Measurements from ENCODE around the gene TCERG1L. TPM values are rescaled to one million over a fixed set of nuclear protein-coding genes. Genes with fewer than 3 reads are reported as not detected.
A peak's percentile ranks its signal among the peaks of the same experiment; 100 is the strongest.

The TCERG1L gene
- 0.46 and 0.75 TPM in 2 replicates for total RNA-seq

DNA sequence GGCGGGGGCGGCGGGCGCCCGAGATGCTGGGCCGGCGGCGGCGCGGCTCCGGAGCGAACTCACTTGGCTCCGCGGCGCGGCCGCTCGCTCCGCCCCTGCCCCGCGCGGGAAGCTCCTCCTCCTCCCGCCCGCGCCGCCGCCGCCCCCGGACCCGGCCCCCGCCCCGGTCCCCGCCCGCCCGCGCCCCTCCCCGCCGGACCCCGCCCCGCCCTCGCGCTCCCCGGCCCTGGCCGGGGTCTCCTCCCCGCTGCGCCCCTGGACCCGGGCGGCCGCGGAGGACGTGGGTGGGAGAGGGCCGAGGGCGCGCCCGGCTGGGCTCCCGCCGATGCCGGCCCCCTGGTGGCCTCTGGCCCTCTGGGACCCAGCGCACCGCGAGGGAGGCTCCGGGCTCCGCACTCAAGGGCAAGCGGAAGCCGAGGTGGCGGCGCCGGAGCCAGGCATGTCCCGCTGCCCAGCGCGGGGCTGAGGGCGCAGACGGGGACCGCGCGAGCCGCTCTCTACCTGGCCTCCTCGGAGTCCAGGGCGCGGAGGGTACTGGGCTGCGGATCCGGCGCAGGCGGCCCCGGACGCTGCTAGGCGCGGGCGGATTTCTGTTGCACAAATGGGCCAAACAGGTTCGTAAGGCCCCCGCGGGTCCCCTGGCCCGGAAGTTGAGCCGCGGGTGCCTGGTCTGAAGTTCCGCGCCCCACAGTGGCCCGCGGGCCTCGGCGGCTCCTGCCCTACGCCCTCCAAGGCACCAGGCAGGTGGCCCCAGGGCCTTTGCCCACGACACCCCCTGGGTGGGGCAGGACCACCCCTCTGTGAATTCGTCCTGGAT lies at the start of gene TCERG1L:
TSS of gene TCERG1L (minus strand) at position 61 of the 817 bp plus-strand sequence. CDS start 86 bp downstream, outside the sequence.
- TF ChIP-seq, protein P1, sequence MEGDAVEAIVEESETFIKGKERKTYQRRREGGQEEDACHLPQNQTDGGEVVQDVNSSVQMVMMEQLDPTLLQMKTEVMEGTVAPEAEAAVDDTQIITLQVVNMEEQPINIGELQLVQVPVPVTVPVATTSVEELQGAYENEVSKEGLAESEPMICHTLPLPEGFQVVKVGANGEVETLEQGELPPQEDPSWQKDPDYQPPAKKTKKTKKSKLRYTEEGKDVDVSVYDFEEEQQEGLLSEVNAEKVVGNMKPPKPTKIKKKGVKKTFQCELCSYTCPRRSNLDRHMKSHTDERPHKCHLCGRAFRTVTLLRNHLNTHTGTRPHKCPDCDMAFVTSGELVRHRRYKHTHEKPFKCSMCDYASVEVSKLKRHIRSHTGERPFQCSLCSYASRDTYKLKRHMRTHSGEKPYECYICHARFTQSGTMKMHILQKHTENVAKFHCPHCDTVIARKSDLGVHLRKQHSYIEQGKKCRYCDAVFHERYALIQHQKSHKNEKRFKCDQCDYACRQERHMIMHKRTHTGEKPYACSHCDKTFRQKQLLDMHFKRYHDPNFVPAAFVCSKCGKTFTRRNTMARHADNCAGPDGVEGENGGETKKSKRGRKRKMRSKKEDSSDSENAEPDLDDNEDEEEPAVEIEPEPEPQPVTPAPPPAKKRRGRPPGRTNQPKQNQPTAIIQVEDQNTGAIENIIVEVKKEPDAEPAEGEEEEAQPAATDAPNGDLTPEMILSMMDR (IDR thresholded peaks at IDR 0.05; ENCODE audit: insufficient read depth, low read length, poor library complexity, severe bottlenecking), result no peak
- Histone ChIP-seq H3K27me3 (ENCODE audit: control insufficient read depth, insufficient read depth, low read length) (peaks cover 23% of the 10 kb centered on the region), H3K36me3 (ENCODE audit: control insufficient read depth, insufficient read depth, low read length) (no peaks in the 10 kb centered on the region), H3K4me3 (ENCODE audit: low read depth, low read length) (peak within 1 kb of the TSS; percentile 30)
- no peak for DNase-seq (ENCODE audit: low read depth)

GRCh38 chr10:131358741-131359442 lies 47.4 kb upstream of the TCERG1L start:
- Histone ChIP-seq H3K4me3 (ENCODE audit: low read depth, low read length) (no peak overlapping the region), H3K36me3 (ENCODE audit: control insufficient read depth, insufficient read depth, low read length) (no peaks in the 10 kb centered on the region), H3K27me3 (ENCODE audit: control insufficient read depth, insufficient read depth, low read length) (no peaks in the 10 kb centered on the region)
- TF ChIP-seq, protein P1 (IDR thresholded peaks at IDR 0.05; ENCODE audit: insufficient read depth, low read length, poor library complexity, severe bottlenecking), result no peak
- DNase-seq (ENCODE audit: low read depth), result no peak

GRCh38 chr10:131356442-131356841 lies 44.9 kb upstream of the TCERG1L start:
- TF ChIP-seq, protein P1 (IDR thresholded peaks at IDR 0.05; ENCODE audit: insufficient read depth, low read length, poor library complexity, severe bottlenecking), result no peak
- H3K4me3 ChIP-seq (ENCODE audit: low read depth, low read length), result no peak overlapping the region
- DNase-seq (ENCODE audit: low read depth), result no peak
- no peaks in the 10 kb centered on the region for H3K36me3 ChIP-seq (ENCODE audit: control insufficient read depth, insufficient read depth, low read length)
- H3K27me3 ChIP-seq (ENCODE audit: control insufficient read depth, insufficient read depth, low read length), result no peaks in the 10 kb centered on the region

- no peaks in the 10 kb centered on the region for H3K36me3 ChIP-seq (ENCODE audit: control insufficient read depth, insufficient read depth, low read length)
- no peak for DNase-seq (ENCODE audit: low read depth)
- TF ChIP-seq, protein P1 (IDR thresholded peaks at IDR 0.05; ENCODE audit: insufficient read depth, low read length, poor library complexity, severe bottlenecking), result no peak
- H3K4me3 ChIP-seq (ENCODE audit: low read depth, low read length), result no peak overlapping the region
- H3K27me3 ChIP-seq (ENCODE audit: control insufficient read depth, insufficient read depth, low read length), result no peaks in the 10 kb centered on the region
These were observed 44.4 kb upstream of the TCERG1L start for GRCh38 chr10:131355881-131356280.

DNA sequence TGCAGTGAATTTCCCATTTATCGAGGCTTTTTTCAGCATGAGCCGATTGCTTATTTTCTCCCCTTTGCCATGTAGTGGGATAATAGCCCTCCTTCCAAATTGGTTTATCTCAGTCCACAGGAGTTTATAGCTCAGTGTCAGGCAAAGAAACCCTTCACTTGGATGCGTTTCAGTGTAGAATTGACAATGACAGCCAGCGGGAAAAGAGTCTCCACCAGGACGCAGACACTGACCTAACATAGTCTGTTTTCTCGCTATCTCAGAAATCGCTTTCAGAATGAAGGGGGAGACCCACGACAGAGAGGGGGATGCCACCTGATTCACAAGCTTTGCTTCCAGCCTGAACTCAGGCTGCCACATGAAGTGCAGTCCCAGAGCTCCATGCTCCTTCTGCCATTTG lies 43.5 kb upstream of the TCERG1L start:
- Histone ChIP-seq H3K4me3 (ENCODE audit: low read depth, low read length) (no peak overlapping the region), H3K36me3 (ENCODE audit: control insufficient read depth, insufficient read depth, low read length) (no peaks in the 10 kb centered on the region), H3K27me3 (ENCODE audit: control insufficient read depth, insufficient read depth, low read length) (no peaks in the 10 kb centered on the region)
- TF ChIP-seq, protein P1 (IDR thresholded peaks at IDR 0.05; ENCODE audit: insufficient read depth, low read length, poor library complexity, severe bottlenecking), result no peak
- DNase-seq (ENCODE audit: low read depth), result no peak

All from kidney epithelial cell (primary cell).